ENCODE measurements around the gene HDGF.

HDGF gene

GRCh38 chr1:156751451-156751756 lies at the start of gene HDGF:
TSS of gene HDGF (minus strand) at chr1:156751675. CDS start at chr1:156751429, 246 bp downstream.
- no peak for DNase-seq

GRCh38 chr1:156797212-156797871 lies 45.9 kb upstream of the HDGF start:
- DNase-seq: peak in 1 of 2 donors; percentile 36

DNA sequence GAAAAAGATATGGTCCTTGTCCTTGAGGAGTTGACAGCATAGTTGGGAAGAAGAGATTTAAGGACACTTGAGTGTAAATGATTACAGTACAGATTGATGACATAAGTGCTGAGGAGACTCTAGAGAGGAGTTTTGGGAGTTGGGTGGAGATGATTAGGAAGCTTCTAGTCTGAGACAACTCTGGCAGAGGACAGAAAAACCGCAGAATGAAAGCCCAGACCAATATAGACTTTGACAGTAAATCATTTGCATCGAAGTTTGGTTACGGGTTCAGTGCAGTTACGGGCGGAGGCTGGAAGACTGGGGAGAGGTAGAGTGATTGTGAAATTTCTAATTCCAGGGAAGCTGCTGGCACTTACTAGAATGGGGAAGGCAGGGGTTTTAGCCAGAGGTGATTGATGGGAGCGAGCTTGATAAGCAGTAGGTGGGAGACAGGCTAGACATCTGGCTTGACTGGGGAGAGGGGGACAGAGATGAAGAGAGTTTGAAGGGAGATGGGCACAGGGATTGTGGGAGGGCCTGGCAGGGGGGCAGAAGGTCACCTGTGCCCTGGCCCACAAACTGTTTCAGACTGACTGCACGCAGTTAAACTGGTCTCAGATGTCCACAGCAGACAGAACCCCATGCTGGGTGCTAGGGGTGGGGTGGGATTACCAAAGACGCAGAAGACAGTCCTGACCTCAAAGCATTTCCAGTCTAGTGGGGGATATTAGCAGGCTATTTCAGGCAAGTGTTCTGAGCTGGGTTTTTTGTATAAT lies 45.0 kb upstream of the HDGF start:
- DNase-seq: no peak

DNA sequence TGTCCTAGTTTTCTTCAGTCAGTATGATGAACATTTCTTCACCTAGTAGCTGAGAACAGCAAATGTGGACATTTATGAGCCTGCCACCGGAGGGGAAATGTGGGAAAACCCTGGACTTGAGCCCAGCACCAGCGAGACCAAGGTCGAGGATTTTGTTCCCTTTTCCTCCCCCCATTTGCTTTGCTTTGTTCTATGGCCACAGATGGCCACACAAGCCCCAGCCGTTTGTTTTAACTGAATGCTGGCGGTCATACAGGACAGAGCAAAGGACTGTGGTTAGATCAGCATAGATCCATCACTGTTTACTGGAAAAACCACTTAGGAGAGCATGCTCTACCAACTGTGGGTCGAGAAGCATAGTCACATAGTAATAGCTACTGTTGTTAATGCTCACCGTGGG lies 44.3 kb upstream of the HDGF start:
- no peak for DNase-seq

DNA sequence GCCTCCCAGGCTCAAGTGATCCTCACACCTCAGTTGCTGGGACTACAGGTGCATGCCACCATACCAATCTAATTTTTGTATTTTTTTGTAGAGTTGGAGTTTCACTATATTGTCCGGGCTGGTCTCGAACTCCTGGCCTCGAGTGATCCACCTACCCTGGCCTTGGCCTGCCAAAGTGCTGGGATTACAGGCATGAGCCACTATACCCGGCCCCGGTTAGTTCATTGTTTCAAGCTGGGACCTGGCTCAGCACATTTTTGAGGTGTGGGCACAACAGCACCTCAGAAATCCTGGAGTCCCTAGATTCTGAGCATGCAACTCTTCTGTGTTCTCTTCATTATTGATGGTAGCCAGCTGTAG lies 43.9 kb upstream of the HDGF start:
- DNase-seq: no peak

GRCh38 chr1:156794506-156795373 lies 43.3 kb upstream of the HDGF start:
- DNase-seq: no peak

GRCh38 chr1:156789621-156790318 lies 38.3 kb upstream of the HDGF start:
- DNase-seq: no peak

DNA sequence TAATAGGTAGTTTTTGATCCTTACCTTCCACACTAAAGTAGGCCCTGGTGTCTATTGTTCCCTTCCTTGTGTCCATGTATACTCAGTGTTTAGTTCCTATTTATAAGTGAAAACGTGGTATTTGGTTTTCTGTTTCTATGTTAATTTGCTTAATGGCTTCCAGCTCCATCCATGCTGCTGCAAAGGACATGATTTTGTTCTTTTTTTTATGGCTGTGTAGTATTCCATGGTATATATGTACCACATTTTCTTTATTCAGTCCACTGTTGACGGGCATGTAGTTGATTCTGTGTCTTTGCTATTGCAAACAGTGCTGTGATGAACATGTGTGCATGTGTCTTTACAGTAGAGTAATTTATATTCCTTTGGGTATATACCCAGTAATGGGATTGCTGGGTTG lies 36.7 kb upstream of the HDGF start:
- DNase-seq: no peak

DNA sequence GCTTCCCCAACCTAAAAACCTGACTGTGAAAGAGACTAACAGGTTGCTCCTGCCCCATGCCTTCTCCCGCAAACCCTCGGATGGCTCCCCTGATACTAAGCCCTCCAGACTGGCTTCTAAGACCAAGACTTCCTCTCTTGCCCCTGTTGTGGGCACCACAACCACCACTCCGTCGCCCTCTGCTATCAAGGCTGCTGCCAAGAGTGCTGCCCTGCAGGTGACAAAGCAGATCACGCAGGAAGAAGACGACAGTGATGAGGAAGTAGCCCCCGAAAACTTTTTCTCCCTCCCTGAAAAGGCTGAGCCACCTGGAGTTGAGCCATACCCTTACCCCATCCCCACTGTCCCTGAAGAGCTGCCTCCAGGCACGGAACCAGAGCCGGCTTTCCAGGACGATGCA lies 35.2 kb upstream of the HDGF start:
- DNase-seq: no peak

GRCh38 chr1:156785458-156785857 lies 34.0 kb upstream of the HDGF start:
- DNase-seq: no peak

GRCh38 chr1:156781585-156782186 lies 30.2 kb upstream of the HDGF start:
- no peak for DNase-seq

DNA sequence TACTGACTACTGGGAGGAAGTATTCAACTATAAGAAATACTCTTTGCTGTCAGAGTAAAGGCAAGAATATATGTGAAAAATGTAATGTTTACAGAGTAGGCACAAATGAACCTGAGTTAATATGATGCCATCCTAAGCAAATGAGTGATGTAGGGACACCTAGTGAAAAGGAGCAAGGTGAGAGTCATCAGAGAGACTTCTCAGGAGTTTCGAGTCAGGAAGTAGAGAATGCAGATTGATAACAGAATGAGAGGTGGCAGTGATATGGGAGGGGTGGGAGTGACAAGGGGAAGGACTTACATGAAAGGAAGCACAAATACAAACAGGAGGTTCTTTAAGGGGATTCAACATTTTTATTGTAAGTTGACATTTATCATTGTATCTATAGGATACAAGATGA lies 26.1 kb upstream of the HDGF start:
- no peak for DNase-seq

GRCh38 chr1:156776942-156777341 lies 25.5 kb upstream of the HDGF start:
- DNase-seq: no peak

DNA sequence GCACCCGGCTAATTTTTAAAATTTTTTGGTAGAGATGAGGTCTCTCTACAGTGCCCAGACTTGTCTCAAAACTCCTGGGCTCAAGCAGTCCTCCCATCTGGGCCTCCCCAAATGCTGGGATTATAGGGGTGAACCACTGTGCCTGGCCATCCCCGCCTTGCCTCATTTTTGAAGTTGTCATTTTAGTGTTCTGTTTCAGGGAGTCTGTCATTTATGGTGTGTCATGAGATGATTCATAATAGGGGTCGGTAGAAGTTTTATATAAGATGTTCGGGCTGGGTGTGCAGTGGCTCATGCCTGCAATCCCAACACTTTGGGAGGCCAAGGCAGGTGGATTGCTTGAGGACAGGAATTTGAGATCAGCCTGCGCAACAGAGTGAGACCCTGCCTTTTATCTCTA lies 24.3 kb upstream of the HDGF start:
- DNase-seq: no peak

DNA sequence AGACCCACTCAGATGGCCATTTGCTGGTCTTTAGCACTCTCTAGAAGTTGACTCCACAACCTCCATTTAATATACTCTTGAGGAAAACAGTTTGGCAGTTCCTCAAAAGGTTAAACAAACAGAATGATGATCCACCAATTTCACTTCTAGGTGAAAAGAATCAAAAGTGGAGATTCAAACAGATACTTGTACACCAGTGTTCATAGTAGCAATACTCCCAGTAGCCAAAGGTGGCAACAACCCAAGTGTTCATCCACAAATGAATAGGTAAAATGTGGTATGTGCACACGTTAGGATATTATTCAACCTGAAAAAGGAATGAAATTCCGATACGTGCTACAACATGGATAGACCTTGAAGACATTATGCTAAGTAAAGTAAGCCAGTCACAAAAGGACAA lies 22.1 kb upstream of the HDGF start:
- no peak for DNase-seq

DNA sequence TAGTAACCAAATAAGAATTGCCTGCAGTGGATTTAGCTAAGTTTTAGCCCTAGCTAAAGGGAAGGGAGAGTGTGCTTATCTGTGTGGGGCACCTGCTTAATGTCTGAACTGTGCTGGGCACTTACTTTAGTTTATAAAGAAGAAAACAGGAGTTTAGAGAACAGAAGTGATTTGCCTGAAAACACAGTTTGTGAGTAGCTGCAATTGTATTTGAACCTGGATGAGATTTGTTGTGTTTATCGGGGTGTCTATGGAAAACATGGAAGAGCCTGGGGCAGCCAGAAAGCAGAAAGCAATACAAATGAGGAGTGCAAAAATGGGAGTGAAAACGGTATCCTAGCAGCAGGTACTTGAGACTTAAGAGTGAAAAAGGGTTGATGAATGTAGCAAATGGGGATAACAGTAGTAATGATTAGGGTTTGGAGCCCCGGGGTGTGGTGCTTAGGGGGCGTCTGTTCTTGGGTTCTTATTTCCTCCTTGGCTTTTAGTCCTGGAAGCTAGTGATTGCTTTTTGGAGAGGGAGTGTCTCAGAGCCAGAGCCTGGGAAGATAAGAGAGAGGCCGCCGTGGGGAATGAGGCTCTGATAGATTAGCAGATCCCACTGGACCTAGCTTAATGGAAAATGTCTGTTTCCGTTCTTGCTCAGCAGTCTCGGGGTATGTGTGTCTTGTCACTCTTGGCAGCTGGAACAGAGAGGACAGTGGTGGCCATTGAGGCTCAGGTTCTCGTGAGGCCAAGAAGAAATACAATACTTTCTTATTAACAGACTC lies 21.4 kb upstream of the HDGF start:
- DNase-seq: no peak

GRCh38 chr1:156772222-156772621 lies 20.7 kb upstream of the HDGF start:
- DNase-seq: no peak

DNA sequence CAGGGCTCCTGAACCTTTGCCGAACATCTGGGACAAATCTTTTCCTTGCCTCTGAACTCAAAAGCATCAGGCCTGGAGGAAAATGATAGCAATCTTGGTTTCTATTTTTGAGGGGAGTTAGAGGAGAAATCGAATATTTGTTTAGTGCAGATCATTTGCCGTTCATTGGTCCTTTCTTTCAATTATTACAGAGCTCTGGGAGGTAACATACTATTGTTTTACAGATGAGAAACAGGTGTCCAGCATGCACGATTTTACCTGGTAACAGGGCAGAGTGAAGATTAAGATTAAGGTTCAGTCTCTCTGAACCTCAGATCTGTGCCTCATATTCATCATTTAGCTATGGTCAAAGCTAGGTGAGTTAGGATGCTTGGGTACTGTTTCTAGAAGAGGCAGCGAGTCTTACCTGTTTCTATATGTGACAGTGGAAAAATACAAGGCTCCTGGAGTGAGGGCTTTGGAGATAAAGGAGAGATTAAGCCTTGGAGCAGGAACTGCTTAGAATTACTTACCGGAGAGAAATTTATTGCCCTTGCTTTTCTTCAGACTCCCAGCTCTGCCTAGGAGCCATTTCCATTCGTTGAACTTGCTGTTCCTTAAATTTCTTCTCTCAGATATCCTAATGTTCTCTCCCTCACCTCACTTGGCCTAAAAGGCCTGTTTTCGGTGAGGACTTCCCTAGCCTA lies 17.3 kb upstream of the HDGF start:
- DNase-seq: no peak

DNA sequence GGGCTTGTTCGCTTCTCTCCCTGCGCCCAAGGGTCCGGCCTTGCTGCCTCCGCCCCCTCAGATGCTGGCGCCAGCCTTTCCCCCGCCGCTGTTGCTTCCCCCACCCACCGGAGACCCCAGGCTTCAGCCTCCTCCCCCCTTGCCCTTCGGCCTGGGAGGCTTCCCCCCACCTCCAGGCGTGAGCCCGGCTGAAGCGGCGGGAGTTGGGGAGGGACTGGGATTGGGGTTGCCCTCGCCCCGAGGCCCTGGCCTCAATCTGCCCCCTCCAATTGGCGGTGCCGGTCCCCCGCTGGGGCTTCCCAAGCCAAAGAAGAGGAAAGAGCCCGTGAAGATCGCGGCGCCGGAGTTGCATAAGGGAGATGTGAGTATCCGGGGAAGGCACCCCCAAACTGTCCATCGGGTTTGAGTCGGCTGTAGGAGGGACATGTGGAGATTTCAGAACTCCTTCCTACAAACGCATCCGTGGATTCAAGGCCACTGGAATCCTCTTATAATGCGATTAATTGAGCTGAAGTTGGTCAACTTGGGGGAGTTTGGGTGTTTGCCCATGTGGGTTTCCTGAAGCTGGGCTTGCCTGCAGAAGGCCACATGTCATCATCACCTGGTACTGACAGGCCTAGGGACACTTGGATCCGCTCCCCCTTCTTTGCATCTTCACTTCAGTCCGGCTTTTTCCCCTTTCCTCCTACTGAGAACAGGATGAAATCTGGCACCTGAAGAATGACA lies 16.6 kb upstream of the HDGF start:
- peak in 1 of 2 donors; percentile 64 for DNase-seq

DNA sequence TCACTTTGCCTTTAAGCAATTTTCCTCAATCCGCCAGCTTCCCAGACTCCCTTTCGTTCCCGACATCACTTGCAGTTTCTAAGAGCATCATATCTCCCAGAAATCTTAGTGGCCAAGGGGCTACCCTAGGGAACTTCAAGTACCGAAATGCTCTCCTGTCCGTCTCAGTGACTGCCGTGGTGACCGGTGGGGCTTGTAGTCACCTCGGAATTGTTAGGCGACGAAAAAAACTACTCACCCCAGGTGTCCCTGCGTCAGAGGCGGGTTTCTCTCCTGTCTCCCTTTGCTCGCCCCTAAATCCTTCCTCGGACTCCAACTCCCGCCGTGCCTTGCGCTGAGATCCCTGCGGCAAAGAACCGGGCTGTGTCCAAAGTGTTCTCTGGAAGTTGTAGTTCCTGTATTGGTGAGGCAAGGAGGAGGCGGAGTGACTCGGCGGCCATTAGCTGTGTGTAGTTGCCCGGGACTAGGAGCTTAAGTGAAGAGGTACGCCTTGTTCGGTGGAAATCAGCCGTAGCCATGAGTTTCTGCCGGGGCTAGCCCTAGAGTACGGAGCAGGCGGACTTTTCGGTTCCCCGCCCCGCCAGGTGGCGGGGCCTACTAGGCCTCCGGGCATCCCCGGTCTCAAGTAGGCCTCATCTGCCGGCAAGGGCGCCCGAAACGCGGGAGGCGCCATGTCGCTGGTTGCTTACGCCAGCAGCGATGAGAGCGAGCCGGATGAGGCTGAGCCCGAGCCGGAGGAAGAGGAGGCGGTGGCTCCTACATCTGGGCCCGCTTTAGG lies 15.8 kb upstream of the HDGF start, which contains the start of gene PRCC:
Gene PRCC (plus strand): TSS at position 435 of the 778 bp plus-strand sequence. CDS start 237 bp downstream, at position 672.
- peak; percentile 82 to 100 for DNase-seq

Measured in bone marrow (tissue), 2 donors.